ENCODE results near the gene DGKE.

DGKE gene

DNA sequence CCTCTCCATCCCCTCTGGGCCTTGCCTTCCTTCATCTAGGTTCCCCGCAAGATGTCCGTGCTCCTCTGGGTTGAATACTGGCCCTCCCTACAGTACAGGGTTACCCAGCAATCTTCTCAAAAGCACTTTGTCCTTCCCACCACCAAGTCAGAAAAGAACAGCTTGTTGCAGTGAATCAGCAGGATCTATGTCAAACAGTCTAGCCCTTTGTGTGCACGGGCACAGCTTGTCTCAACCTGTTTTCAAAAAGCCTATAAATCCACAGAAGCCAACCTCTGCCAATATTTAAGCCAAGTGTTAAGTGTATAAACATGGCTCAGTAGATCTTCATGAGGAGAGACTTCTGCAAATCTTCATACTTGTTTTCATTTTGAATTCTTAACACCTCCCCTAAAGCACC lies 25.4 kb upstream of the DGKE start:
- ATAC-seq (ENCODE audit: low read depth) (peak; percentile 97), DNase-seq (ENCODE audit: low spot score) (no peak)
- H3K4me3 ChIP-seq (ENCODE audit: severe bottlenecking), result no peak overlapping the region
- H3K36me3 ChIP-seq (ENCODE audit: low read depth), result no peaks in the 10 kb centered on the region
- H3K27me3 ChIP-seq (ENCODE audit: insufficient read depth, poor library complexity, severe bottlenecking), result no peaks in the 10 kb centered on the region
- peak overlapping the region; percentile 59 for H3K27ac ChIP-seq (ENCODE audit: poor library complexity, severe bottlenecking)
- TF ChIP-seq, protein P1, sequence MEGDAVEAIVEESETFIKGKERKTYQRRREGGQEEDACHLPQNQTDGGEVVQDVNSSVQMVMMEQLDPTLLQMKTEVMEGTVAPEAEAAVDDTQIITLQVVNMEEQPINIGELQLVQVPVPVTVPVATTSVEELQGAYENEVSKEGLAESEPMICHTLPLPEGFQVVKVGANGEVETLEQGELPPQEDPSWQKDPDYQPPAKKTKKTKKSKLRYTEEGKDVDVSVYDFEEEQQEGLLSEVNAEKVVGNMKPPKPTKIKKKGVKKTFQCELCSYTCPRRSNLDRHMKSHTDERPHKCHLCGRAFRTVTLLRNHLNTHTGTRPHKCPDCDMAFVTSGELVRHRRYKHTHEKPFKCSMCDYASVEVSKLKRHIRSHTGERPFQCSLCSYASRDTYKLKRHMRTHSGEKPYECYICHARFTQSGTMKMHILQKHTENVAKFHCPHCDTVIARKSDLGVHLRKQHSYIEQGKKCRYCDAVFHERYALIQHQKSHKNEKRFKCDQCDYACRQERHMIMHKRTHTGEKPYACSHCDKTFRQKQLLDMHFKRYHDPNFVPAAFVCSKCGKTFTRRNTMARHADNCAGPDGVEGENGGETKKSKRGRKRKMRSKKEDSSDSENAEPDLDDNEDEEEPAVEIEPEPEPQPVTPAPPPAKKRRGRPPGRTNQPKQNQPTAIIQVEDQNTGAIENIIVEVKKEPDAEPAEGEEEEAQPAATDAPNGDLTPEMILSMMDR (IDR thresholded peaks at IDR 0.05; ENCODE audit: poor library complexity, severe bottlenecking), result no peak
- no peaks in the 10 kb centered on the region for H3K9me3 ChIP-seq (ENCODE audit: severe bottlenecking)
- peaks cover 12% of the 10 kb centered on the region for H3K4me1 ChIP-seq (ENCODE audit: insufficient read depth, poor library complexity, severe bottlenecking)

DNA sequence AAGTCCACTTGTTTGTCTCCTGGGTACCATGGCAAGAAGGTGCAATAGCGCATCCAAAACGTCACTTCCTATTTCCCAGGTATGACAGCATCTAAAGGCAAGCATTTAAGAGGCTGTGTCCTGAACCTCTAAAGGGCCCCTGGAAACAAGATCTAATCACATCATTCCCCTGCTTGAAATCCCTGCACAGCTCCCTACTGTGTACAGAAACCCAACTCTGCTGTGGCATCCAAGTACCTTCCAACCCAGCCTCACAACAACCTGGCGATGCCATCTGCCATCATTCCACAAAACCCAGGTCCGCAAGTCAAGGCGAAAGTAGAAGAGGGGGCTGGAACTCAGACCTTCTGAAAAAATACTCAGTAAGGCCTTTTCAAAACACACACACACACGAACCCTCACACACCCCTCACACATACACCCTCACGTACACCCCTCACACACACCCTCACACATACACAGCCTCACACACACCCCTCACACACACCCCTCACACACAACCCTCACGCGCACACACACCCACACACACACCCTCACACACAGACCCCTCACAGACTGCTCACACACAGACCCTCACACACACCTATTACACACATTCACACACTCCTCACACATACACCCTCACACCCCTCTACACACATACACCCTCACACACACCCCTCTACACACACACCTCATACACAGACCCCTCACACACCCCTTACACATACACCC lies 24.7 kb upstream of the DGKE start:
- no peaks in the 10 kb centered on the region for H3K27me3 ChIP-seq (ENCODE audit: insufficient read depth, poor library complexity, severe bottlenecking)
- no peaks in the 10 kb centered on the region for H3K9me3 ChIP-seq (ENCODE audit: severe bottlenecking)
- DNase-seq (ENCODE audit: low spot score) (no peak), ATAC-seq (ENCODE audit: low read depth) (no peak; the same call in 2 of the 3 replicates)
- H3K36me3 ChIP-seq (ENCODE audit: low read depth), result no peaks in the 10 kb centered on the region
- peak overlapping the region; percentile 59 for H3K27ac ChIP-seq (ENCODE audit: poor library complexity, severe bottlenecking)
- no peak overlapping the region for H3K4me3 ChIP-seq (ENCODE audit: severe bottlenecking)
- TF ChIP-seq, protein P1 (IDR thresholded peaks at IDR 0.05; ENCODE audit: poor library complexity, severe bottlenecking), result no peak
- peaks cover 12% of the 10 kb centered on the region for H3K4me1 ChIP-seq (ENCODE audit: insufficient read depth, poor library complexity, severe bottlenecking)

DNA sequence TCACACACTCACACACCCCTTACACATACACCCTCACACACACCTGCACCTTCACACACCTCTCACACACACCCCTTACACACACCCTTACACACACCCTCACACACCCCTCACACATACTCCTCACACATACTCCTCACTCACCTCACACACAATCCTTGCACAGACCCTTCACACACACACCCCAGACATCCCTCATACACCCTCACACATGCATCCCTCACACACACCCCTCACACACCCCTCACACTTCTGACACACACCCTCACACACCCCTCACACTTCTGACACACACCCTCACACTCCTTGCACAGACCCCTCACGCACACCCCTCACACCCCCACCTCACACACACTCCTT lies 24.2 kb upstream of the DGKE start:
- Histone ChIP-seq H3K9me3 (ENCODE audit: severe bottlenecking) (no peaks in the 10 kb centered on the region), H3K4me3 (ENCODE audit: severe bottlenecking) (no peak overlapping the region), H3K36me3 (ENCODE audit: low read depth) (no peaks in the 10 kb centered on the region), H3K4me1 (ENCODE audit: insufficient read depth, poor library complexity, severe bottlenecking) (peaks cover 12% of the 10 kb centered on the region), H3K27me3 (ENCODE audit: insufficient read depth, poor library complexity, severe bottlenecking) (no peaks in the 10 kb centered on the region), H3K27ac (ENCODE audit: poor library complexity, severe bottlenecking) (no peak overlapping the region)
- TF ChIP-seq, protein P1 (IDR thresholded peaks at IDR 0.05; ENCODE audit: poor library complexity, severe bottlenecking), result no peak
- no peak for ATAC-seq (ENCODE audit: low read depth)
- no peak for DNase-seq (ENCODE audit: low spot score)

DNA sequence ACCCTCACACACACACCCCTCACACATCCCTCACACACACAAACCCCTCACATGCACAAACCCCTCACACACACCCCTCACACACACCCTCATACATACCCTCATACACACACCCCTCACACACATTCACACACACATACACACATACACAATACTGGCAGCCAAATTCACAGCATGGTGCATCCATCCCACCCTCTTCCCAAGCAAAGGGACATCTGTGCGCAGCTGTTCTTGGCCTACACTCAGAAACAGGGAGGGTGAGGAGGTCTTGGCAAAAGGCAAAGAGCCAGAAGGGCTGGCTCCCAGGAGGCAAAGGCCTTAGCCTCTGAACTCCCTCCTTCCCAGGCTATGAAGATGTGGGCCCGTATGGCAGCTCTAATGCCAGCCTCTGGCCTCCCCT lies 23.6 kb upstream of the DGKE start:
- no peak for DNase-seq (ENCODE audit: low spot score)
- H3K4me1 ChIP-seq (ENCODE audit: insufficient read depth, poor library complexity, severe bottlenecking), result peaks cover 14% of the 10 kb centered on the region

More for the DNA sequence above, 23.6 kb upstream of the DGKE start:
- no peak overlapping the region for H3K4me3 ChIP-seq (ENCODE audit: severe bottlenecking)
- ATAC-seq (ENCODE audit: low read depth), result no peak
- TF ChIP-seq, protein P1 (IDR thresholded peaks at IDR 0.05; ENCODE audit: poor library complexity, severe bottlenecking), result no peak
- no peaks in the 10 kb centered on the region for H3K36me3 ChIP-seq (ENCODE audit: low read depth)
- H3K9me3 ChIP-seq (ENCODE audit: severe bottlenecking), result no peaks in the 10 kb centered on the region
- H3K27ac ChIP-seq (ENCODE audit: poor library complexity, severe bottlenecking), result no peak overlapping the region
- no peaks in the 10 kb centered on the region for H3K27me3 ChIP-seq (ENCODE audit: insufficient read depth, poor library complexity, severe bottlenecking)
